A673 (cell line): ENCODE results near the gene DDX42.

ENCODE experiments used
- CTCF ChIP-seq: fragments of 300-800, 200-600 bp; sonication (generic); conservative IDR thresholded peaks from 2 replicates; pipeline ENCODE4 v1.5.1; 2017; ENCODE audit warnings: low read depth, mild to moderate bottlenecking, antibody characterized with exemption, low read length, moderate library complexity, mixed read lengths
- EZH2 ChIP-seq: fragments of 200-600 bp; sonication (generic); IDR thresholded peaks from 2 replicates; pipeline ENCODE4 v1.6.1; 2017; ENCODE audit warnings: borderline replicate concordance, low read depth, mild to moderate bottlenecking, mixed read lengths, antibody characterized with exemption, low read length; ENCODE audit not compliant: poor library complexity, severe bottlenecking

- TF ChIP-seq CTCF, result no peak
- no peak for TF ChIP-seq EZH2
These were observed 16.1 kb downstream of the DDX42 start for GRCh38 chr17:63790057-63790456.
